HG03135 (cell line): ENCODE data around the gene CUX1.

Source experiments
- ATAC-seq: cut with Tn5 transposase; IDR thresholded peaks from one replicate; pipeline ENCODE4 v1.9.1; 2021; ENCODE audit warnings: mild to moderate bottlenecking, moderate library complexity; ENCODE audit not compliant: unreplicated experiment

Gene CUX1

DNA sequence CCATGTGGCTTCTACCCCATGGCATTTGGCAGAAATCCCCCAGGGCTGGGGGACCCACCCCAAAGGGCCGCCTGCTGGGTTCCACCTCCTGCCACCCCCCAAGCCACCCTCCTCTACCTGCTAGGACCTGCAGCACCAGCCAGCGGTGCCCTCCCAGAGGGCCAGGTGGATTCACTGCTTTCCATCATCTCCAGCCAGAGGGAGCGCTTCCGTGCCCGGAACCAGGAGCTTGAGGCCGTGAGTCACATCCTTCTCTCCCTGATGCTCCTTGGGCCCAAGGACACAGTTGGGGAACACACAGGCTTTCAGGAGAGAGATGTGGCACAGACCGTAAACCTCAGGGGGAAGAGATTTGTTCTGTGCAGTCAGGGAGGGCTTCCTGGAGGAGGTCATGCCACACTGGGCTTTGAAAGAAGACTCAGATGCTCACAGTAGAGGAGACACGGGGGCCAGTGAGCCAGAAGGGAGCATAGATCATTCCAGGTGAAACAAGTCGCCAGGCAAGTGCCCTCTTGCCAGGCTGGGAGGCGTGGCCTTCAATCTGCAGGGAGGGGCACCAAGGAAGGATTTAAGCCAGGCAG, 457.8 kb downstream of the CUX1 start:
- ATAC-seq = no peak

DNA sequence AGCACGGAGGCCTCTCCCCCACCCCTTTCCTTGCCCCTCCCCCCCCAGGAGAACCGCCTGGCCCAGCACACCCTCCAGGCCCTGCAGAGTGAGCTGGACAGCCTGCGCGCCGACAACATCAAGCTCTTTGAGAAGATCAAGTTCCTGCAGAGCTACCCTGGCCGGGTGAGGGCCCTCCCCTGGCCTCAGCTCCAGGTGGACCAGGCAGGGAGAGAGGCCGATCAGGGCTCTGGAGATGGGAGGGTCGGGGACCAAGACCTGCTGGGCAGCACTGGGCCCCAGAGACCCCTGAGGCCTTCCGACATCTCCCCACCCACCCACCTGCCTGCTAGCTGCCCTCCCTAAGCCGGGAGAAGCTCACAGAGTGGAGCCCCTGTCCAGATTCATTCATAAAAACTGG, 460.5 kb downstream of the CUX1 start:
- no peak for ATAC-seq

DNA sequence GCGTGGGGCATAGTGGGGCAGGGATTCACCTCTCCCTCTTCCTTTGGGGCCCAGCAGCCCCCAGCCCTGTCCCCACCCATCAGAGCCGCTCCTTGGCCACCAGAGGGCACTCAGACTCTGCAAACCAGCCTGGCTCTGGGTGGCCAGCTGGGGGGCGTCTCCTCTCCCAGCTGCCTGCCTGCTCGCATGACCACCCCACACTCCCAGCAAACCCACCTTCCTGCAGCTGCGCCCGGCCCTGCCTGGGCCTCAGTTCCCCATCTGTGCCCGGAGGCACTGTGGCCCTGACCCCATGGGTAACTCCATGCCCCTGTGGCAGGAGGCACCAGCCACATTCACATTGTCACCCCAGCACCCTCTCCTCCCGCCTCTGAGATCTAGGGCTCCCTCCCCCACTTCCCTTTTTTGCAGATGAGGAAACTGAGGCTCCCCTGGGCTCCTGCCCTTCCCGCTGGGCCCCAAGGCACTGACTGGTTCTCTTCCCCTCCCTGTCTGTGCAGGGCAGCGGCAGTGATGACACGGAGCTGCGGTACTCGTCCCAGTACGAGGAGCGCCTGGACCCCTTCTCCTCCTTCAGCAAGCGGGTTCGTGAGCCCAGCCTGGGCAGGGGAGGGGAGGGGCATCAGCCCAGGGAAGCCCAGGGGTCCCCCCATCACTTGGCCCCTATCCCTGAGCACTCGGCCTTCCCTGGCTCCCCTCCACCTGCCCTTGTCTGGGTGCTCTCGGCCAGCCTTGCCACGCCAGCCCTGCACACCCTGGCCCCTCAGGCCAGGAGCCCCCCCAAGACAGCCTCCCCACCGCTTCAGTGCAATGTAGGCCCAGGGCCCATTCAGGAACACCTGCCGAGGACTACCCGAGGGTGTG, 462.3 kb downstream of the CUX1 start:
- no peak for ATAC-seq

DNA sequence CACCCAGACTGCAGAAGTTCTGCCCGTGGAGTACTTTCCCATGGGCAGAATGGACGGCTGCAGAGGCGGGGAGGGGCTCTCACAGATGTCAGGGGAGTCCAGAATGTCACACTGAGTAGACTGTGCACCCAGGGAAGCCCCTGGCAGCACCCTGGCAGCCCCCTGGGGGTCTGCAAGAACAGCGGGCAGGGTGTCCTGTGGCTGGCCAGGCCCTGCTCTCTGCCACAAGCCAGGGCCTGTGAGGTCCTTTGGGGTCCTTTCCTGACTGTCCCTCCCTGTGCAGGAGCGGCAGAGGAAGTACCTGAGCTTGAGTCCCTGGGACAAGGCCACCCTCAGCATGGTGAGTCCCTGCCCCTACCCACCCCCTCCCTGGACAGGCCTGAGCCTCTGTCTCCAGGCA, 463.1 kb downstream of the CUX1 start:
- ATAC-seq = no peak

DNA sequence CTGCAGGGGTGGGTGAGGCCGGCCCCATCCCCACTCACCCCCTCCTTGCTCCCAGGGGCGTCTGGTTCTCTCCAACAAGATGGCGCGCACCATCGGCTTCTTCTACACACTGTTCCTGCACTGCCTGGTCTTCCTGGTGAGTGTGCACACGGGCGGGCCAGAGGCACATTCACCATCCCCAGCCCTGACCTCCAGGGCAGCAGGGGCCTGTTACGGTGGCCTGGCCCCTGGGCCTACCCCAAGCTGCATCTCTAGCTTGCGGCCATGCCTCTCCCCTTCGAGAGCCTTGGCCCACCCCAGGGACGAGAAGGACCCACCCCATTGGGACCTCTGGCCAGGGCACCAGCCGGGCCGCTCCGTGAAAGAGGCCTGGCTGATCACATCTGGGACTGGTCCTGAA, 464.4 kb downstream of the CUX1 start:
- ATAC-seq = no peak

DNA sequence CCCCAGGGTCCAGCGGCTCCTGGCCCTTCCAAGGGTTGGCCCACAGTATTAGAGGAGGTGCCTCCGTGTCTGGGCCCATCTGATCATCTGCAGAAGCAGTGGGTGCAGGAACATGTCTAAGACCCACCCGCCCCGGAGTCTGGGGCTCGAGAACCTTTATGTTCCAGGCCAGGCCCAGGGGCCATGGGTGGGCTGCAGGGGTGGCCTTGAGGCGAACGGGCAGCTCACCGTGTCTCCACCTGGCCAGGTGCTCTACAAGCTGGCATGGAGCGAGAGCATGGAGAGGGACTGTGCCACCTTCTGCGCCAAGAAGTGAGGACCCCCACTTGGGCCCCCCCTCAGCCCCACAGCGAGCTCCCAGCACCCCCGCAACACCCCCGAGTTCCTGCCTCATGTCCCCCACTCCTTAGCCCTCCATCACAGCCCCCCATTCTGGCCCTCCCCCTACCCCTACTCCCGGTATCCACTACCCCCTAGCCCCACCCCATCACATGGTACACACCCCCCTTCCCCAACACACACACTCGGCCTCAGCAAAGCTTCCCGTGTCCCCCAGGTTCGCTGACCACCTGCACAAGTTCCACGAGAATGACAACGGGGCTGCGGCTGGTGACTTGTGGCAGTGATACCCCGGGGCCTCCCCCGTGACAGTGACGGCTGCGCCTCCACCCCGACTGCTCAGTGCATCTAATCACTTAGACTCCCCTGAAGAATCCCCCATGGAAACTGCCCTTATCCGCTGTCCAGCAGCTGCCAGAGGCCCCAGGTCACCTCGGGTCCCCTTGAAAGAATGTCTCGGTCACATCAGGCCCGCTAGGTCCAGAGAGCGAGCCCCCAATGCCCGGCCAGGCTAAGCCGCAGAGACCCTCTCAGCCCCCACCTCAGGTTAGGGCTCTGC, 465.3 kb downstream of the CUX1 start:
- no peak for ATAC-seq

DNA sequence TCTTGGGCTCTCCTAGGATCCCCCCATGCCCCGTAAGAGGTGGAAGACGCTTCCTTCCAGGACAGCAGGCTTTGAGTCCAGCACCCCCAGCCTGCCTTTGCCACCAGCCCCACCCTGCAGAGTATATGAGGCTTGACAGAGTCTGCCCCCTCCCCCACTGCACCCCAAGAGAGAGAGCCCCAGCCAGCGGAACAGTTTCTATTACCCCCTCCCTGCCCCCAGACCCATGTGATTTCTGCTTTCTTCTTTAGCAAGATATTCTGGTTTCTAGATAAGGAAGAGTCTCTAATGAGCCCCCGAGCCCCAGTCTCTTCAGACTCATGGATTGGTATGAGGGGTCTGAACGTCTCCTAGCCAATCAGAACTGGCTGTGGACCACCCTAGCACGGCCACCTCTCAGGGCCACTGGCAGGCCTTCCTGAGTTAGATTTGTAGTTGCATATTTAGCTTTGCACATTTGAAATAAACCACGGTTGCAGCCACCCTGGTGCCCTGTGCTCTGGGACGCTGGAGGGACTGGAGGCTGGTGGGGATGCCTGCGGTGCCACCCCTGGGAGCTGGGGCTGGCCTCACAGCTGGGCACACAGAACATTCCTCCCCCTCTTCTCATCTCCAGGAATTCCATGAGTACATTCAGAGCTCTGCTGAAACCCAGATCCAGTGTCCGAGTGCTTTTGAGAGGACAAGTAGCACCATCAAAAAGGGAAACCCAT, 466.2 kb downstream of the CUX1 start:
- ATAC-seq = no peak

DNA sequence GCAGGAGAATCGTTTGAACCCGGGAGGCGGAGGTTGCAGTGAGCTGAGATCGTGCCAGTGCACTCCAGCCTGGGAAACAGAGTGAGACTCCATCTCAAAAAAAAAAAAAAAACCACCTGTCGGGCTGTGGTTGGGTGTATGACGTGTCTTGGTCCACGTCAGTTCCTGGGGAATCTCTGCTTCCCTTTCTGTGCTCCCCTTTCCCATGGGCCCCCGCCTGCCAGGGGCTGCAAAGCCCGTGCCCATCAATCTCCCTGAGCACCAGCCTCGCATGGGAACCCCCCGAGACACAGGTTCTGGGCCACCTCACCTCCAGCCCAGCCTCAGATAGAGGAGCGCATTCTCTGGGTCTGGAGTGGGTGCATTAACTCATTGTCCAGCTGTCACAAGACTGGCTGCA, 467.0 kb downstream of the CUX1 start:
- ATAC-seq = no peak

DNA sequence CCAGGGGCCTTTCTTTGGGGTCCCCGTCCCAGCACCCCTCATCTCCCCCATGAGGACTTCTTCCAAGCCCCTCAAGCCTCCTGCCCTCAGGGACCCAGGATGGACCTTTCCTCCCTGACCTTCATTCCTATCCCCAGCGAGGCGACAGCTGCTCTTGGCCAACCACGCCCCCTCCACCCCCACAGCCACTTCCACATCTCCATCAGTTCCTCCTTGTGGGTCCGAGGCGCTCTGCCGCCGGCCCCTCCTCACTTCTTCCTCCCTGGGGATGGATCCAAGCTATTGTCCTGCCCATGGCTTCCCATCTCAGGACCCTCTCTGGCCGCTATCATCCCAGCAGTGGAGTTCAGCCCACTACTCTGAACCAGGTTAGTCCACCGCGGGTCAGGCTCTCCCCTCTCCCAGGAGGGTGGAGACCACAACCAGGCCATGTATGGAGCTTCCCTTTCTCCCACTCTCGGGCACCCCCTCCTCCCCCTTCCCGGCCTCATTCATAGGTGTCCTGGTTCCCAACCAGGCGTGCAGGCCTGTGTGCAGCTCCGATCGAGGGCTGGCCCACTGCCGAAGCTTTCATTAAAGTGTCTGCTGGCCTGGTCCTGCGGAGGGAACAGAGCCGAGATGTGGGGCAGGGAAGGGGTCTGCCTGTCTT, 467.6 kb downstream of the CUX1 start:
- no peak for ATAC-seq

DNA sequence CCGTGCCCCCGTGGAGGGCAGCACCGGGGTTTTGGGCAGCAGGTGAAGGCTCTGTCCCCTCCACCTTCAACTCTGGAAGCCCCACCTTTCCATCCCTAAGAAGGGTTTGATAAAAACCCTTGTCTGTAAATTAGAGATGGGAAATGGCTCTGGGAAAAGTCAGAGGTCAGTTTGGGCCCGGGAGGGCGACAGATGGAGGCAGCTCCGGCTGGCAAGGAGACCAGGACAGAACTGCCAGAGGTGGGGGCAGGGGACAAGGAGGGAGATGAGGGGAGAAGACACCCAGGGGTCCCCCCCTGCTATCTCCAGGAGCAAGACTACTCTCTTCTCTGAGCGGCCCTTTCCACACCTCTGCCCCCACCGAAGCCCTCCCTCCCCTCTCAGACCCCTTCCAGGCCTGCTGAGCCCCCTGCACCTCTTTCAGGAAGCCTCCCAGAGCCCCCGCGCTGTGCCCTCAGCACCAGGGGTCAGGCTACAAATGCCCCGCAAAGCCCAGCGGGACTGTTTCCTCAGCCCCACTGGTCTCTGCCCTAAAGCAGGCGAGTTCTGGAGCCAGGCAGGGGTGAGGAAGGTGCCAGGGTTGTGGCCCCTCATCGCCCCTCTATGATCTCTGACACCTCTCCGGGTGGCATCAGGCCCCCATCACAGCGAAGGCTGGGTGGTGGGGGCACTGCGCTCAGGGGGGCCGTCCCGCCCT, 468.3 kb downstream of the CUX1 start:
- ATAC-seq = no peak

DNA sequence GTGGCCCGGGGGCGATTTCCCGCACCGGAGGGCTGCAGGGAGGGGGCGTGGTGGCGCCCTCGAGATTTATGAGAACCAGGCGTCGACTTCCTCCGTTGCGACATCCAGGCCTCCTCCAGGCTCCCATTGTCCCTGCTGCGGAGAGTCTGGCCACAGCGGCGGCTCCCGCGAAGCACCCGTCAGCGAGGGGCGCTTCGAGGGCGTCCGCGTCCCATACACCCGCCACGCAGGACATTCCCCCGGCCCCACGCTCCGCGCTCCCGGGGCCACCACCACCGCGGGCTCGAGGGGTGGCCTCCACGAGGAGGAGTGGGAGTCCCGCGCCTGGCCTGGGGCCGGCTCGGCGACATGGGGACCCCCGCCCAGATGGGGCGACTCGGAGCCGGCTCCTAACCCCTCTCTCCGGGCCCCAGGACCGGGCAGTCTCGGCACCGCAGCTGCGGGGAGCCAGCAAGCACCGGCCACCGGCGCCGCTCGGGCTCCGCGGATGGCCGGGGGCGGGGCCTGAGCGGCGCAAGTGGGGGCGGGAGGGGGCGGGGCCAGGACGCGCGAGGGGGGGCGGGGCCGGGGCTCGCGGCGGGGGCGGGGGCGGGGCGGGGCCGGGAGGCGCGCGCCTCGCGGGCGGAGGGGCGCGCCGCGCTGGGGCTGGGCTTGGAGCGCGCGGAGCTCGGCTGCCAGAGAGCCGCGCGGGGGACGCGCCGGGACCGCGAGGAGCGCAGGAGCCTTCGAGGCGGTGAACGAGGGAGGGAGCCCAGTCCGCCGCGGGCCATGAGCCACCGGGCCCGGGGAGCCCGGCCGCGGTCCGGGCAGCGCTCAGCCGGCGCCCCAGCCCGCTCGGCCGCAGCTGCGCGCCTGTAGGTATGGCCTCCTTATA, 469.0 kb downstream of the CUX1 start, which contains the start of gene SH2B2:
TSS of gene SH2B2 (plus strand) at position 632 of the 874 bp plus-strand sequence. CDS start 13,683 bp downstream, outside the sequence.
- no peak for ATAC-seq

DNA sequence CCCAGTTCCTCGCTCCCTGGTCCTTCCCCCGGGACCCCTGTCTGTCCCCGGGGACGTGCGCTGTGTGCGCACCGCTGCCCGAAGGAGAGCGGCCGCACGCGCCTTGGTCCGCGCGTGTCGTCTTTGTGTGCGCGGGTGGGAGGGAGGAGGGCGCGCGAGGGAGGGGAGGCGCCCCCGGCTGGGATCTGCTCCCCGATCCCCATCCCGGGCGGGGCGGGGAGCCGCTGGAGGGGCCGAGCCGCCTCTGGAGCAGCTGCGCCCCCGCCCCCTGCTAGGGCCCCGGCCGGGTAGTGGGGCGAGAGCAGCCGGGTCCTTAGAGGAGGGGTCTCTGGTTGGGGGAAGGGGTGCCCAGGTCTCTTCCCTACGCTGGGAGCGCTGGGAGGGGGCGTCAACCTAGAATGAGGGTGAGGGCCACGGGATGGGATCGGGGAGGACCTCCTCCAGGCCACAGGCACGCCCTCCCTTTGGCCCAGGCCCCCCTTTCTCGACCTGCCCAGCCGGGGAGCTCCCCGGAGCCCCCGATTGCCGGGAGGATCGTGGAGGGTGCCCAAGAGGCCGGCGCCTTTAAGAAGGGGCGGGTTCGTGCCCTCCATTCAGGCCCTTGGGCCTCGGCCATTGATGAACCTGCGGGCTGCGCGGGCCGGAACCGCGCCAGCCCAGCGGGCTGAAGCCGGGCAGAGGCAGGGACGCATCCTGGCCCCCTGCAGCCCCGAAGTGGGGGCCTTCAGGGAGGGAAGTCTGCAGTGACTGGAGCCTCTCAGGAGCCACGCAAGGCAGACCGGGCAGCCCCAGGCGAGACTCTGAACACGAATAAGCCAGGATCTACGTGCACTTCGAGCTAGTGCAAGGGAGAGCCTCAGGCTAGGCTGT, 469.9 kb downstream of the CUX1 start:
- ATAC-seq = no peak

DNA sequence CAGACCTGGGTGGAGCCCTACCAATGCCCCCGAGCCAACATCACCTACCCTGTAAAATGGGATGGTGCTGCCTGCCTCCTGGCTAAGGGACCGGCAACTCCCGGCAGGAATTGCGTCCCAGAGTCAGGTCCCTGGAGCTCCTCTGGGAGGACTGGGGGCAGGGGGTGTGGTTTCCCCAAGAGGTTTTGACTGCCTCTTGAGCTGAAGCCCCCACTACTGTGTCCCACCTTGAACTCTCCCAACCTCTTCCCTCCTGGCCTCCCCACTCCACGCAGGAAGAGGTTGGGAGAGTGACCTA, 470.5 kb downstream of the CUX1 start:
- no peak for ATAC-seq

DNA sequence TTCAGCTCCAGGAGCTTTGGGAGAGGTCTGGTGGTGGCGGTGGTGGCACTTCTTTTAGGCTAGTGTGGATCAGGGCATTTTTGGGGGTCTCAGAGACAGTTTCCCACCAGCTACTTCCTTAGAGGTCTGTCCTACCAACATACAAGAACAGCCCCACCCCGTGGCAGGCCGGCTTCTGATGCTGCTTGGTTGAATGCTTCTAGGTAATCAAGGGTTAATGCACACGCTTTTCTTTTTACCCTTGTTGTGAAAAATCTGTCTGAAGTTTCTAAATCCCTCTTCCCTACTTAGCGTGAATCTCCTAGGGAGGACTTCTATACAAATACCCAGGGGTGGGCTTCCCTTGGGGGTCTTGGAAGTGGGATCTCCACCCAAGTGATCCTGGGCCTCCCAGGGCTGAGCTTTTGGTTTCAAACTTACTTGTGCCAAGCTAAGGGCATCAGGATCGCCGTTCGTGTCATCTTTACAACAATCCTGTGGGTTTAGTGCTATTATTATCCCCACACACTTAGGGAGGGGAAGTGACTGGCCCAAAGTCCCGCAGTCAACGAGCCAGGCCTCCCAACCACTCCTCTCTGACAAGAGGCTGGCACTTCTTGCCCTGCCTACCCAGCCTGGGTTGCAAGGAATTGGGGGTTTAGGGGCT, 471.0 kb downstream of the CUX1 start:
- no peak for ATAC-seq

DNA sequence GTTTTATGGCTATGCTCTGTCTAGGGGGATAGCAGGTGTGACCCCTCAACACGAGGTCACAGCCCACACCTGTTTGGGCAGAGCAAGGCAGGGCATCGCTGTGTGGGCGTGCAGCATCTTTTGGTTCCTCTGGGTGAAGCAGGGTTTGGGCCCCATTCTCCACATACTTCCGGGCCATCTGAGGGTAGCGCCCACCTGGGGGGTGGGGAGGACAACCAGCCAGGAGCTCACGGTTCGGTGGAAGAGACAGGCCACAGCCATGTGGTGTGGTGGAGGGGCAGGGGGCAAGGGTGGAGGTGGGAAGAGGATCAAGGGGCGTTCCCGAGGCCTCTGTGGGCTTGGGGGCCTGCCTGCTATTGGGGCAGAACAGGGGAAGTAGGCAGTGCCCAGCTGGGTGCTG, 471.6 kb downstream of the CUX1 start:
- no peak for ATAC-seq

DNA sequence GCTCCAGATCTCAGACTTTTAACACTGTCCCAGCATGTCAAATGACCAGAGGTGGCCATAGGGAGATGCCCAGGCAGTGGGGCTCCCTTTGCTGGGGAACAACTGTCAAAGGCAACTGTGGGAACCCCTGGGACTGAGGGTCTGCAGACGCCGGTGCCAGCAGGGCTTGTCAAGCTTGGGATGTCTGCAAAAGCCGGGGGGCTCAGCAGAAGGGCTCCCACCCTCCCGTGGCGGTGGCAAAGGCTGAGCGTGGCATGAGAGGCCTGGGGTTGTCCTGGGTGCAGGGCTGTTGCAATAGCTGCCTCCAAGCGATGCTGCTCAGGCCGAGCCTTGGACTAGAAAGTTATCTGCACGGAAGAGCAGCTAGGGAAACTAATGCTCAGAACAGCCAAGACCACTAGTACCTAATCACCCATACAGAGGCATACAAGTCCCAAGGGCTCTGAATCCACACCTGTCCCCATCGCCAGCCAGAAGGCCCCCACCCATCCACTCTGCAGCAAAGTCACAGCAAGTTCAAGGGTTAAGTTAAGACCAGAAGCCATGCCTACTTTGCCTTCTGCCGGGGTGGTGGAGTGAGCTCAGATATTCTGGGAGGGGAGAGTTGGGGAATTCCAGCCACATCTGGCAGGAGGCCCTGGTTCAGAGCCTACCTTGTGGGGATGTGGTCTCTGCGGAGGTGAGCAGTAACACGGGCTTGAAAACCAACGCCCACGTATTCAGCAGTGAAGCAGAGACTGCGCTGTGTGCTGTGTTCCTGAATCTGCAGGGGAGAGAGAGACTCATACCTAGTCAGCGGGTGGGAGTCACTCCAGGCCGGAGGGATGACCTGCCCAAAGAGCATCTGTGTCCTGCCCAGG, 473.9 kb downstream of the CUX1 start:
- ATAC-seq = peak; percentile 37

DNA sequence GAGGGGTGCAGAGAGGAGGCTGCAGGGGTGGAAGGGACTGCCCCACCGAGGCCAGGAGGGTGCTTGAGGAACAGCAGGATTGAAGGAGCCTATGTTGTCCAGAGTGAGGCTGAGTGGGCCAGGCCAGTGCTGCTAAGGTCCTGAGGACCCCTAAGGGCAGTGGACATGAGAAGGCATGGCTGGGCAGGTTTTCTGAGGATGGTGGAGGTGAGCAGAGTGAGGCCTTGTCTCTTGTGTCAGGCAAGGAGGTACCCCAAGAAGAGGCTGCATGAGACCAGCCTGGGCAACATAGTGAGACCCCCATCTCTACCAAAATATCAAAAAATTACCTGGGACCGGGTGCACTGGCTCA, 474.5 kb downstream of the CUX1 start:
- ATAC-seq = no peak
